Breast epithelium (tissue), 3 donors: ENCODE data around the gene EFCAB5.

Experiments used
- POLR2A ChIP-seq: fragments of 450-650 bp; IDR thresholded peaks from one replicate; pipeline ENCODE4 v1.6.1; 2016; ENCODE audit warnings: antibody characterized with exemption, mild to moderate bottlenecking, moderate library complexity
- POLR2AphosphoS5 ChIP-seq, 3 donors: sonication (generic); formaldehyde crosslinking; IDR thresholded peaks; one replicate each; pipeline ENCODE4 v1.6.1; 2017; ENCODE audit warnings: antibody characterized with exemption in 3 of 3
- TF ChIP-seq, protein P1 (sequence below), 3 donors: fragments of 450-650 bp; IDR thresholded peaks; one replicate each; pipeline ENCODE4 v1.5.1; 2016 to 2017; ENCODE audit warnings: antibody characterized with exemption in 3 of 3, mild to moderate bottlenecking in 3 of 3, moderate library complexity in 3 of 3

- TF ChIP-seq, protein P1, sequence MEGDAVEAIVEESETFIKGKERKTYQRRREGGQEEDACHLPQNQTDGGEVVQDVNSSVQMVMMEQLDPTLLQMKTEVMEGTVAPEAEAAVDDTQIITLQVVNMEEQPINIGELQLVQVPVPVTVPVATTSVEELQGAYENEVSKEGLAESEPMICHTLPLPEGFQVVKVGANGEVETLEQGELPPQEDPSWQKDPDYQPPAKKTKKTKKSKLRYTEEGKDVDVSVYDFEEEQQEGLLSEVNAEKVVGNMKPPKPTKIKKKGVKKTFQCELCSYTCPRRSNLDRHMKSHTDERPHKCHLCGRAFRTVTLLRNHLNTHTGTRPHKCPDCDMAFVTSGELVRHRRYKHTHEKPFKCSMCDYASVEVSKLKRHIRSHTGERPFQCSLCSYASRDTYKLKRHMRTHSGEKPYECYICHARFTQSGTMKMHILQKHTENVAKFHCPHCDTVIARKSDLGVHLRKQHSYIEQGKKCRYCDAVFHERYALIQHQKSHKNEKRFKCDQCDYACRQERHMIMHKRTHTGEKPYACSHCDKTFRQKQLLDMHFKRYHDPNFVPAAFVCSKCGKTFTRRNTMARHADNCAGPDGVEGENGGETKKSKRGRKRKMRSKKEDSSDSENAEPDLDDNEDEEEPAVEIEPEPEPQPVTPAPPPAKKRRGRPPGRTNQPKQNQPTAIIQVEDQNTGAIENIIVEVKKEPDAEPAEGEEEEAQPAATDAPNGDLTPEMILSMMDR (IDR thresholded peaks at IDR 0.05), result no peak
- TF ChIP-seq POLR2A, result no peak
- TF ChIP-seq POLR2AphosphoS5 (IDR thresholded peaks at IDR 0.05), result no peak
Measured at GRCh38 chr17:29930409-29931010, 10.9 kb upstream of the EFCAB5 start.
